NCI-H2081 treated with DMSO at 0.1 percent for 48 hours (cell line): Measurements from ENCODE around the gene MEIOSIN.
A peak's percentile ranks its signal among the peaks of the same experiment; 100 is the strongest.
"Not testable (repeated sequence)": the region's sequence is repeated elsewhere in the genome, so short reads cannot be mapped to it uniquely, and the experiment has no call there.

Experiments used
- DNase-seq: peaks from one replicate; lab custom pipeline; 2025; lab: John Stamatoyannopoulos, UW

The MEIOSIN gene

GRCh38 chr19:45733160-45733810 lies at the start of gene MEIOSIN:
Gene MEIOSIN (plus strand): TSS chr19:45733439. CDS start chr19:45735377, 1,938 bp downstream.
- no peak for DNase-seq

- DNase-seq: not testable (repeated sequence)
Observed at GRCh38 chr19:45685045-45685444, 48.2 kb upstream of the MEIOSIN start.

DNA sequence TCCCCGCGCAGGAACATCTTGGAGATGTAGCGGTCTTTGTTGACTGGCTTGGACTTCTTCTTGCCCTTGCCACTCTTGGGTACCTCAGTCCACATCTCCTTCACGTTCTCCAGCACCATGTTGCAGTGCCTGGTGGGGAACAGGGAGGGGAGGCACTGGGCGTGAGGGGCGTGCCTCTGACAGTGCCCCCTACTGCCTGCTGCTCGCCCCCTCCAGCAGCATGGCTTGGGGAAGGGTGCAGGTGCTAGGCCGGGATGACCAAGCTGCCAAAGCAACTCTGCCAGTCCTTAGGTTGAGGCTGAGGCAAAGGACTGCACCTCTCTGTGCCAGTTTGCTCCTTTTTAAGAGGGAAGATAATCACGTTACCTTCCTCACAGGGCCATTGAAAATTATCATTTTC lies 45.6 kb upstream of the MEIOSIN start:
- no peak for DNase-seq

GRCh38 chr19:45691516-45692186 lies 41.6 kb upstream of the MEIOSIN start, which contains the start of gene SNRPD2:
Gene SNRPD2 (minus strand): TSS chr19:45691953. CDS start chr19:45691888, 65 bp downstream.
- peak; percentile 76 for DNase-seq

GRCh38 chr19:45692187-45693105 lies 40.8 kb upstream of the MEIOSIN start, which contains the start of gene QPCTL:
Gene QPCTL (plus strand): TSS chr19:45692666. CDS start chr19:45692704, 38 bp downstream.
- DNase-seq: peak; percentile 98

- DNase-seq: no peak
Observed at GRCh38 chr19:45693106-45693788, 40.0 kb upstream of the MEIOSIN start.

GRCh38 chr19:45701676-45702075 lies 31.6 kb upstream of the MEIOSIN start:
- DNase-seq: no peak

- no peak for DNase-seq
Observed at GRCh38 chr19:45705115-45705514, 28.1 kb upstream of the MEIOSIN start.

- no peak for DNase-seq
Observed at GRCh38 chr19:45705710-45706415, 27.4 kb upstream of the MEIOSIN start.

DNA sequence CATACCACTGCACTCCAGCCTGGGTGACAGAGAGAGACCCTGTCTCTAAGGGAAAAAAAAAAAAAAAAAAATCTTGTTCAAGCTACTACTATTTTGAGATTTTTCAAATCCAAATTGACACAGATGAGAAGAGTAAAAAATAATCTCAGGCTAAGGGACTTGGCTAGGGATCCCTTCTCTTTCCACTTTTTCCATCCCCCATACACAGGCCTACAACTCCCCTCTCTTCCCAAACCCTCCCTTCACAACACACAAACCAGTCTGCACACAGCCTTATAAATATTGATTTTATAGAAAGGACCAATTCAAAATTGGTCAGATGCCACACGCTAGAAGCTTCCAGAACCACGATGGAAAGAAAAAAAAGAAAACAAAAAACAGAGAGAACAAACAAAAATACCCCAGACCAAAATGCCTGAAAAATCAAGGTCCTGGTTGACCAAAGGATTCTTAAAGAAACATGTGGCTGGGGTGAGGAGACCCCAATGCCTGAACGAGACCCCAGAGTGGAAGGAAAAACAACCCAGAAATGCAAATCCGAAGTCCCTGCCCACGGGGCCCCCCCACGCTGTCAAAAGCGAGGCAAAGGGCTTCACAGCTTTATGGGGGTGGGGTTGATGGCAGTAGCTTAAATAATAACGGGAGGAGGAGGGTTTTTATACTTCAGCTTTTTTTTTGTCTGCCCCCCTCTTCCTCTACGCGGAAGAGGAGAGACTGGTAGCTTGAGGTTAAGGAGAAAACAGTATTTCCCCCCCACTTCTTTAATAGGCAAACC lies 22.7 kb upstream of the MEIOSIN start:
- DNase-seq: no peak

DNA sequence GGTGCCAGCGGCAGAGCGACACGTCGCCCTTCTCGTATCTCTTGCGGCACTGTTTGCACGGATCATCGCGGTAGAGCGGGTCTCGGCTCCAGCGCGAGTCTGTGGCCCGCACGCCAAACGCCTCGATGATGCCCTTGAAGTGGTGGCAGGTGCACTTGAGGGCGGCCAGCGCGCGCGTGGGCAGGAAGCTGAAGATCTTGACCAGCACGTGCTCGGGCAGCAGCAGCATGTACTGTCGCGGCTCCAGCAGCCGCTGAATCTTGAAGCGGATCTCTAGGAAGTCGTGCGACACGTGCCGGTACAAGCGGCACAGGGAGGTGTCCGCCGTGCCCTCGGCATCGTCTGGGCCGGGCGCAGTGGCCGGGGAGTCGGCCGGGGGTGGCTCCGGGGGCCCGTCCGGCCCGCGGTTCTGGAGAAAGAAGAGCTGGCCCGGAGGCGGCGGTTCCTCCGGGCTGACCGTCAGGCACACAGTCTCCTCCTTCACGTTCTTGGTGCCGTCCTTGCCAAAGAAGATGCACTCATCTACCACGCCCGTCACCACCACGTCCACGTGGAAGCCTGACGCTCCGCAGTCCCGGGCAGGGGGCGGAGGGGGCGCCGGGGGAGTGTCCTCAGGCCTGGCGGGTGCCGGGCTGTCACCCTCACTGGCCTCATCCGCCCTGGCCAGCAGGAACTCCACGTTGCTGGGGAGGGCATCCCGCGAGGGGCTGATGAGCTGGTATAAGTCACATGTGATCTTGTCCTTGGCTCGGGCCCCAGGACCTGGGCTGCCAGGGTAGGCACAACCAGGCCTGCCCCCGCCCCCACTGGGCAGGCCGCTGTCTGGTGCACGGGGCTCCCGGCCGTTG lies 21.2 kb upstream of the MEIOSIN start:
- DNase-seq: no peak

GRCh38 chr19:45712699-45713067 lies 20.6 kb upstream of the MEIOSIN start:
- no peak for DNase-seq

DNA sequence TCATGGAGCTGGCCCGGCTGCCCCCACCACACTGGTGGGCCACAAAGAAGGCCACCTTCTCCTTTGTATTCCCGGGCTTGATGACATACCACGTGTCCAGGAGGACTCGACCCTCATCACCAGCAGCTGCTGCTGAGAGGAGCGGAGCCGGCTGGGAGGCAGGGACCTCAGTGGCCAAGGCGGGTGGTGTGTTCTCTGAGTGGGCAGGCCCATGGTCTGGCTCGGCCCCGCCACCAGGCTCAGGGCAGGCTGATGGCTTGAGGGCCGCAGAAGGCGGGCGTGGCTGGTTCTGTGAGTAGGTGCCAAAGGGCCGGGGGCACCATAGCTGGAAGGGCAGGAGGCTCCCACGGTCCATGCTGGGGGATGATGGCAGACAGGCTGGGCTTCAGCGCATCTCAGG lies 20.1 kb upstream of the MEIOSIN start:
- DNase-seq: no peak

GRCh38 chr19:45715139-45715538 lies 18.1 kb upstream of the MEIOSIN start:
- DNase-seq: no peak

DNA sequence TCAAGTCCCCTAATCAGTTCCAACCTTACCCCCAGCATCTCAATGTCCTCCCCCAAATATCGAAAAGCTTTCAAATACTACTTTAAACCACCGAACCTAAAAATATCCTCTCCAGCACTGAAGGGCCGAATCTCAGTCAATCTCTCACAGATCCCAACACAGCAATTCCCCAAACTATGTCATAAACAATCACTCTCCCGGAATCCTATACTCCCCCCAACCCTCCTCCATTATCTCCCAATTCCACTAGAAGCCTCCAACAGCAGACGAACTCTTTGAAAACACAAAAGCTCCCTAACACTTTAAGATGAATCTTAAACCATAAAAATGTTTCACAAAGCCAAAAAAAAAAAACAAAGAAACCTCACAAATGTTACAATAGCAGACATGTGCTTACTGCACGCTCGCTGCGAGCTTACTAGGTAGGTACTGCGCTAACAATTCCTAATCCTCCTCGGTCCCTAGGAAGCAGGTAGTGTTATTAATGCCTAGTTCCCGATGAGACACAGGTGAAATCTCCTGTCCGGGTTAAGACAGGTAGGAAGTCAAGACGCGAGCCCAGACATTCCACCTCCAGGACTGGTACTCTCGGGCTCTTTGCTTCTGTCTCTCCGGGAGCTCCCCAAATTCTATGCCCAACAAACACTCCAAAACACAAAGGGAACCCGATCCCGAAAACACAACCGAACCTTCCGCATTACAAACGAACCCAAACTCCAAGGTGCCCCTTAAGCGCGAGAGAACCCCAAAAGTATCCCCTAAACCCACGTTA lies 16.7 kb upstream of the MEIOSIN start:
- DNase-seq: no peak

GRCh38 chr19:45717131-45717982 lies 15.9 kb upstream of the MEIOSIN start:
- DNase-seq: peak; percentile 92

GRCh38 chr19:45717983-45718650 lies 15.1 kb upstream of the MEIOSIN start:
- DNase-seq: no peak
